Neural cell (in vitro differentiated cells): ENCODE results near the gene STK10. TPM values are rescaled to one million over a fixed set of nuclear protein-coding genes. Genes with fewer than 3 reads are reported as not detected.

ENCODE experiments used
- H2AFZ ChIP-seq: fragments of 200-600, 300-800 bp; sonication (generic), shearing (Covaris generic); 2 replicates; pipeline ENCODE4 v1.6.0; 2014; ENCODE audit warnings: low read depth, mild to moderate bottlenecking, antibody characterized with exemption, low read length, moderate library complexity
- H3F3A ChIP-seq: fragments of 200-600 bp; shearing (Covaris generic); 2 replicates; pipeline ENCODE4 v1.6.1; 2016; ENCODE audit warnings: mild to moderate bottlenecking, moderate library complexity, mixed read lengths, antibody characterized with exemption, low read length; ENCODE audit not compliant: insufficient read depth, poor library complexity, severe bottlenecking
- H3K27ac ChIP-seq: fragments of 200-600, 300-800 bp; sonication (generic), shearing (Covaris generic); 2 replicates; pipeline ENCODE4 v1.5.1; 2014; ENCODE audit warnings: mild to moderate bottlenecking, low read length, moderate library complexity
- H3K27me3 ChIP-seq: fragments of 300-800, 200-600 bp; sonication (generic), shearing (Covaris generic); 2 replicates; pipeline ENCODE4 v1.6.0; 2014; ENCODE audit warnings: mild to moderate bottlenecking, low read depth, low read length, moderate library complexity; ENCODE audit not compliant: insufficient read depth
- H3K36me3 ChIP-seq: fragments of 300-800, 200-600 bp; sonication (generic), shearing (Covaris generic); 2 replicates; pipeline ENCODE4 v1.5.1; 2014; ENCODE audit warnings: mild to moderate bottlenecking, antibody characterized with exemption, low read length, moderate library complexity; ENCODE audit not compliant: insufficient read depth
- H3K4me2 ChIP-seq: fragments of 300-800, 200-600 bp; sonication (generic), shearing (Covaris generic); 2 replicates; pipeline ENCODE4 v1.6.0; 2014; ENCODE audit warnings: mild to moderate bottlenecking, low read length
- H3K4me3 ChIP-seq: fragments of 300-800, 200-600 bp; sonication (generic), shearing (Covaris generic); 2 replicates; pipeline ENCODE4 v1.5.1; 2014; ENCODE audit warnings: mild to moderate bottlenecking, low read length, moderate library complexity
- H3K79me2 ChIP-seq: fragments of 200-600 bp; shearing (Covaris generic); replicated peaks from 2 replicates; pipeline ENCODE4 v1.6.0; 2014; ENCODE audit warnings: mild to moderate bottlenecking, low read length, moderate library complexity; ENCODE audit not compliant: insufficient read depth
- H3K9ac ChIP-seq: fragments of 300-800, 200-600 bp; sonication (generic), shearing (Covaris generic); 2 replicates; pipeline ENCODE4 v1.6.1; 2016; ENCODE audit warnings: mild to moderate bottlenecking, low read length, mixed read lengths
- H3K9me2 ChIP-seq: fragments of 200-600 bp; shearing (Covaris generic); 2 replicates; pipeline ENCODE4 v1.6.1; 2016; ENCODE audit warnings: mild to moderate bottlenecking, low read length, mixed read lengths; ENCODE audit not compliant: insufficient read depth
- H3K9me3 ChIP-seq: fragments of 200-600, 300-800 bp; sonication (generic), shearing (Covaris generic); 2 replicates; pipeline ENCODE4 v1.6.1; 2016; ENCODE audit warnings: mild to moderate bottlenecking, mixed run types, low read length, moderate library complexity, mixed read lengths
- H4K20me1 ChIP-seq: fragments of 200-600 bp; shearing (Covaris generic); 2 replicates; pipeline ENCODE4 v1.6.1; 2016; ENCODE audit warnings: mild to moderate bottlenecking, mixed run types; ENCODE audit not compliant: insufficient read depth
- CTCF ChIP-seq: fragments of 450-650 bp; IDR thresholded peaks from 2 replicates; pipeline ENCODE4 v1.5.1; 2014; ENCODE audit warnings: antibody characterized with exemption, mild to moderate bottlenecking, moderate library complexity; ENCODE audit not compliant: poor library complexity, severe bottlenecking
- EP300 ChIP-seq: fragments of 450-650 bp; conservative IDR thresholded peaks from 2 replicates; pipeline ENCODE4 v1.6.1; 2014; ENCODE audit warnings: antibody characterized with exemption, mild to moderate bottlenecking, moderate library complexity; ENCODE audit not compliant: poor library complexity, severe bottlenecking
- EZH2 ChIP-seq: fragments of 200-600, 300-800 bp; shearing (Covaris generic), sonication (generic); IDR thresholded peaks from 2 replicates; pipeline ENCODE4 v1.6.1; 2014; ENCODE audit warnings: antibody characterized with exemption, low read length, borderline replicate concordance, mild to moderate bottlenecking; ENCODE audit not compliant: insufficient read depth, poor library complexity, severe bottlenecking
- MXI1 ChIP-seq: fragments of 450-650 bp; conservative IDR thresholded peaks from 2 replicates; pipeline ENCODE4 v1.6.1; 2014; ENCODE audit warnings: antibody characterized with exemption, mild to moderate bottlenecking; ENCODE audit not compliant: poor library complexity, severe bottlenecking
- POLR2AphosphoS5 ChIP-seq: IDR thresholded peaks from 2 replicates; pipeline ENCODE4 v1.6.1; 2012
- RAD21 ChIP-seq: fragments of 450-650 bp; conservative IDR thresholded peaks from 2 replicates; pipeline ENCODE4 v1.6.1; 2014; ENCODE audit warnings: antibody characterized with exemption, mild to moderate bottlenecking, moderate library complexity
- REST ChIP-seq: IDR thresholded peaks from 2 replicates; pipeline ENCODE4 v1.6.1; 2012; ENCODE audit warnings: borderline replicate concordance
- SMC3 ChIP-seq: fragments of 450-650 bp; conservative IDR thresholded peaks from 2 replicates; pipeline ENCODE4 v1.6.1; 2014; ENCODE audit warnings: antibody characterized with exemption, mild to moderate bottlenecking, moderate library complexity; ENCODE audit not compliant: poor library complexity
- TAF1 ChIP-seq: IDR thresholded peaks from 2 replicates; pipeline ENCODE4 v1.6.1; 2012; ENCODE audit warnings: low read depth
- polyA plus RNA-seq: library from polyadenylated mRNA; depleted of rRNA; stranded (reverse); fragments of >200 nt; gene quantifications from 2 replicates; pipeline ENCODE4 v1.2.3, GENCODE V29; 2014

Gene STK10
- polyA plus RNA-seq, 1 donor from 2014 or later, result 8.2 TPM

DNA sequence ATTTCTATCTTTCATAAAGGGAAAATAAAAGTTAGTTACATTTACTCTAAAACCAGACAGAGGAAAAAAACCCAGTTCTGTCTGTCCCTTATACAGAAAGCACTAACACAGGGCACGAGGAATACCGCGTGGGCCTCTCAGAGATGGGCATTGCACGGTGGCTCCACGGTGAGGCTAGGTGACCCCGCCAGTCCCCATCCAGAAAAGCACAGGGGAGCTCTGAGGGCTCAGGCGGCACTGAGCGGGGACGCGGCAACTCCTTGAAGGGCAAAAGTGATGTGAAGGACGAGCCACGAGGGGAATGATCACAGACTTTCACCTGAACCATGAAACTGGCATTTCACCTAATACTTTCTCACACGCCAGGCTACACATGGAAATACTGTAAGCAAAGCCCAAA is 145.8 kb downstream of the STK10 start:
- Histone ChIP-seq H3K79me2 (no peaks in the 10 kb centered on the region), H3F3A (no peaks in the 10 kb centered on the region), H2AFZ (no peak overlapping the region), H3K27me3 (no peaks in the 10 kb centered on the region), H3K9ac (no peak overlapping the region), H3K4me2 (no peak overlapping the region), H3K27ac (no peak overlapping the region), H3K36me3 (no peaks in the 10 kb centered on the region), H3K9me3 (no peaks in the 10 kb centered on the region), H4K20me1 (no peaks in the 10 kb centered on the region), H3K4me3 (no peak overlapping the region), H3K9me2 (no peaks in the 10 kb centered on the region)
- TF ChIP-seq MXI1 (no peak), EP300 (no peak), CTCF (no peak), SMC3 (no peak), POLR2AphosphoS5 (no peak), TAF1 (no peak), EZH2 (no peak)

GRCh38 chr5:172038167-172038566 is 149.9 kb downstream of the STK10 start:
- Histone ChIP-seq H3K27ac (no peak overlapping the region), H3K4me2 (no peak overlapping the region), H3K79me2 (no peaks in the 10 kb centered on the region), H4K20me1 (no peaks in the 10 kb centered on the region), H2AFZ (no peak overlapping the region), H3F3A (no peaks in the 10 kb centered on the region), H3K9me2 (no peaks in the 10 kb centered on the region), H3K27me3 (no peaks in the 10 kb centered on the region), H3K4me3 (no peak overlapping the region), H3K36me3 (no peaks in the 10 kb centered on the region), H3K9ac (no peak overlapping the region), H3K9me3 (no peaks in the 10 kb centered on the region)
- TF ChIP-seq MXI1 (no peak), TAF1 (no peak), CTCF (no peak), POLR2AphosphoS5 (no peak), EP300 (no peak)

DNA sequence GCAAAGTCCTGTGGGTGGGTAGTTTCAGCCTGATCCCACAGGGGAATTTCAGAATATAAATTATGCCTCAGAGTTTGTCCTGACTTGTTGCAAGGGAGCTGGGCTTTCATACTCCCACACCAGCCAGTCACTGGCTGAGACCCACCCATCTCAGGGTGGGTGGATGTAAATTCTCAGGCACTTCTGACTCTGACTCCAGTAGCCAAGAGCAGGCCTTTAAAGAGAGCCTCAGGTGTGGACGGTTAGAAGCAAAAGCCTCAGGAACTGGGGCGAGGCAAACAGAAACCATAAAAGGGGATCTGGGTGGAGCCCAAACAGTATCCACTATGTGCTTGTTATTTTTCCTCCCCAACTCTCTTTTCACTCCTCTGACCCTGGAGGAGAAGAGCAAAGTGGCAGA is 153.0 kb downstream of the STK10 start:
- no peaks in the 10 kb centered on the region for H3K36me3 ChIP-seq
- H3K9me3 ChIP-seq, result no peaks in the 10 kb centered on the region
- H3K4me2 ChIP-seq, result no peak overlapping the region
- no peak overlapping the region for H2AFZ ChIP-seq
- no peaks in the 10 kb centered on the region for H3K9me2 ChIP-seq
- no peak overlapping the region for H3K9ac ChIP-seq
- H3K27ac ChIP-seq, result no peak overlapping the region
- H4K20me1 ChIP-seq, result no peaks in the 10 kb centered on the region
- H3F3A ChIP-seq, result no peaks in the 10 kb centered on the region
- no peaks in the 10 kb centered on the region for H3K79me2 ChIP-seq
- no peaks in the 10 kb centered on the region for H3K27me3 ChIP-seq
- H3K4me3 ChIP-seq, result no peak overlapping the region
- no peak for TF ChIP-seq REST
- TF ChIP-seq TAF1, result no peak
- TF ChIP-seq EZH2, result no peak
- no peak for TF ChIP-seq POLR2AphosphoS5
- no peak for TF ChIP-seq EP300
- no peak for TF ChIP-seq MXI1
- no peak for TF ChIP-seq SMC3
- no peak for TF ChIP-seq RAD21
- no peak for TF ChIP-seq CTCF
